HG03060 (cell line): Measurements from ENCODE around the gene CEP85L.

Experiments used
- ATAC-seq: cut with Tn5 transposase; IDR thresholded peaks from one replicate; pipeline ENCODE4 v1.9.1; 2021; ENCODE audit warnings: low read depth, moderate number of reproducible peaks; ENCODE audit not compliant: unreplicated experiment

Gene CEP85L

DNA sequence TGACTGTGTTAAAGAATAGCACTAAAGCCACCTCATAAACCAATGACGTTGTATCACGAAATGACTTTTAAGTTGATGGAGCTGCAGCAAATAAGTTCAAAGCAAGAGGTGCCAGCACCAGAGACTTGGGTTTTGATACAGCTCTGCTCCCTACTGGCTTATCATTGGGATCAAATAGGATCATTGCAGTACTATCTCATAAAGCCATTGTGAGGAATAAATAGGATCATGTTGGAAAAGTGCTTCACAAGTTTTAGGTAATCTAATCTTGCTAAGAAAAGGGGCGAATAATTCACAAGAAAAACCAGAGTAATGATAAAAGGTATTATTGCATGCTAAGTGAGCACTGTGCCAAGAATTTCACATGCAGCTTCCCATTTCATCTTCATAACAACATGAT, 10.4 kb upstream of the CEP85L start:
- ATAC-seq: no peak

DNA sequence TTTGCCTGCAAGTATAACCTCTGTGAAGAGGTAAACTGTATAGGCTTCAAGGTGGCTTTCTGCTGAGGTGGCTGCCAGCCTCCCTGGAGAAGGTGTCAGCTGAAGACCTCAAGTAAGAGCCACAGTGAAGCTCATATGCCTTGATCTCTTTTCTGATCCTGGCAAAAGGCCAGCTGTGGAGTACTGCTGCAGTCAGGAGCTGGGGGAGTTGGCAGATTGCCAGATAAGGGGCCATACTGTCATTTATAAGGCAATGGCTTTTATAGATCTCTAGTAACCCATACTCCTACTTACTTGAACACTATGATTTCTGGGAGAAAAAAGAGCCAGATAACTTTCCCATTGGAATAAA, 8.8 kb upstream of the CEP85L start:
- no peak for ATAC-seq

DNA sequence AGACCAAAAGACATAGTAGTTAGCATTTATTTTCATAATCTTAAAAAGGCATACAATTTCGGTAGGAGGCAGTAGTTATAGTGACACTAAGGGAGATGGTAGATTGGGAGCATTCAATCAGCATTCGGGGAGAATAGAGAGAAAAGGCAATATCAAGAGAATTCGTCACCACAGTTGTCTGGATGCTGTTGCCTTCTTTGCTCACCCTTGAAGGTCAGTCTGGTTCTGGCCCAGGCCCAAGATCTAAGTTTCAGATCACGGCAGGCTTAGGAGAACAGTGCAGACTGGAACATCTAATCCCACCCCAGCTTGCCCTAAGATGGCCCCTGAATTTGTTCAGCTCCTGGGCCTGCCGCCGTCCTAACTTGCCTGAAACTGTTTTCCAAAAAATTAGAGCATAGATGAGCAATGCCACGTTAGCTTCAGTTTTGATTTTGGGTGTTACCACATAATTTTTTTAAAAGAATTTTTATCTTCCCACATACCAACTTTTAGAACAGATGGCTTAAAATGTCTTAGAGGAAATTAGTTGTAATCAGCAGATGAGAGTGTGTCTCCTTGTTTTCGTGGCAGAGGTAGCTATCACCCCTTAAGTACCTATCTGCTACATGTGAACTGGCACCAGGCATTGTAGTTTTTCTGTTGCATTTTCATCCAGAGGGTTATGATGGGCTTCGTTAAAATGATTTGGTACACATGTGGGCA, 8.3 kb upstream of the CEP85L start:
- ATAC-seq: no peak

DNA sequence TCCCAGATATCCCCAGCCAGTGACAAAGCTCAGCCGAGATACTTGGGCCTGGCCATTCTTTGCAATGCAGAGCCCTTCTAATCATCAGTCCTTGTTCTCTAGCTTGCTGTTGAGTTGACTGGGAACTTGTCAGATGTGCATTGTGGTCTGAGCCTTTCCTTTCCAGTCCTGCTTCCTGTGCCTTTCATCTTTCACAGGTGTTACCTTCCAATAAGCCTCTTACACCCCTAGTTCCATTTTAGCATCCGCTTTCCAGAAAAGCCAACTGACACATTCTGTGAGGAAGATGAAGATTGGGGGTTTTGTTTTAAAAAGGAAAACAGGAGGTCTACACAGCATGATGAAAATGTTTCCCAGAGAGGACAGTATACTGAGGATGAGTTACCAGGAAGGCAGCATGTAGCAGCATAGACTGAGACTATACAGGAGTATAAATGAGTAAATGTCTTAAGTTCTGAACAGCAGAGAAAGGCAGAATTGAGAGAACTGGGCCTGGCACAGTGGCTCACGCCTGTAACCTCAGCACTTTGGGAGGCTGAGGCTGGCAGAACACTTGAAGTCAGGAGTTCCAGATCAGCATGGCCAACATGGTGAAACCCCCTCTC, 5.6 kb upstream of the CEP85L start:
- ATAC-seq: no peak

- ATAC-seq: no peak
These were observed 742 bp upstream of the CEP85L start for GRCh38 chr6:118652051-118652615.

DNA sequence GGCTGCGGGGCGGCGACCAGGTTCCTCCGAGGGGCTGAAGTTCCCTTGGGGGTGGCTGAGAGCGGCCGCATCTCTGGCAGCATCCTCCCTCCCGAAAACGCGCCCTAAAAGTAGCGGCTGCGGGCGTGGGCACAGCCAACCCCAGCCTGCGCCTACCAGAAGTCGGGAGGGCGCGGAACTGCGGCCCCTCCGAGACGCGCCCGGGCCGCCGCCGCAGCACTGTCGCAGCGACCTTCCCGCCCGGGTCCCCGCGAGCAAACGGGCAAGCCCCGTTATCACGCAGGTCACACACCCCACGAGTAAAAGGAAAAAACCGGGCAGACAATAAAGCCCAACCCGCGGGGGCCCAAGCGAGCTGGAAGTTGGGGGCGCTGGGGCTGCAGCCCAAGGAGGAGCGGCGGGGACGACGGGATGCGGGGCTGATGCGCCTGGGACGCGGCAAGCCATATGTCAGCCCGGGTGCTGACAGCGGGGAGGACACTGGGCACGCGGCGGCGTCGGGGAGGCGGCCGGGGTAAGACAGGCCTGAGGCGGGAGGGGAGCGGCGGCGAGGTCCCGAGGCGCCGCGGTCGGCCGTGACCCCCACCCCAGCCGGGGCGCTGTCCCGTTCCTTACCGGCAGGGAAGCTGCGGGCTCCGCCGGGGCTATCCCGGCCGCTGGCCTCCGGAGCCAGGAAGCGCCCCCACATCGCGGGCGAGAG, 659 bp downstream of the CEP85L start:
- ATAC-seq: peak; percentile 18

DNA sequence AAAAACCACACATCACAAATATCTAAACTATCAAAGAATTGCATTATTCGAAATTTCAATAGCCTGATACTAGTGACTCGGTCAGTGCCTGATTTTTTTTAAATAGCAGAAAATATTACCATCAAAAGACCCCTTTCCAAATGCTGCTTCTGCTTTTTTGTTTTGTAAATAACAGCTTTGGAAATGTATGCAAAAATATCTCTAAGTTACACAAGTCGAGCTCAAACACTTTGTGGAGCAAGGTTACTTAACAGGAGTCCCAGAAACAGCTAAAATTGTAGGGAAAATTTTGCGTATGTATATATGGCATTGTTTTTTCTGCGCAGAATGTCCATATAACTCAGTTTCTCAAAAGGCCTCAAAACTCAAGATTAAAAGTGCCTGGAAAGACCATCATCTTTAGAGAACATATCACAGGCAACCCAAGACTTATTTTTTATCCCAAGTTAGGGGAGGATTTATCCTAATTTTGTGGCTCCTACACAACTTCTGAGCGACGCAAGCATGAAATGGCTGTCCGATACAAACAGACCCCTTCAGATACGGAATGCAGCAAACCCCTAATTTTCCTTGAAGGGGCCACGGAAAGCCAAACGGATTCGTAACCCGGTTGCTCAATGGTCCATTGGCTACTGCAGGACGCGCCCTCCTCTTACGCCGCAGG, 1.3 kb downstream of the CEP85L start:
- peak; percentile 13 for ATAC-seq

- ATAC-seq: no peak
These were observed 2.4 kb downstream of the CEP85L start for GRCh38 chr6:118648866-118649554.

GRCh38 chr6:118646977-118647376, 4.4 kb downstream of the CEP85L start:
- ATAC-seq: no peak

DNA sequence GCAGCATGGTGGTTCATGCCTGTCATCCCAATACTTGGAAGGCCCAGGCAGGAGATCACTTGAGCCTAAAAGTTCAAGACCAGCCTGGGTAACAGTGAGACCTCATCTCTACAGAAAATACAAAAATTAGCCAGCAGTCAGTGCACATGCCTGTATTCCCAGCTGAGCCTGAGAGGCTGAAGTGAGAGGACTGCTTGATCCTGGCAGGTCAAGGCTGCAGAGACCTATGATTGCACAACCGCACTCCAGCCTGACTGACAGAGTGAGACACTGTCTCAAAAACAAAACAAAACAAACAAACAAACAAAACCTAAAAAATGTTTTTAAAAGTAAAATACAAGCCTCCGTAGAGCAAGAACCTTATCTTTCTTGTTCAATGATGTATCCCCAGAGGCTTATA, 6.0 kb downstream of the CEP85L start:
- no peak for ATAC-seq

DNA sequence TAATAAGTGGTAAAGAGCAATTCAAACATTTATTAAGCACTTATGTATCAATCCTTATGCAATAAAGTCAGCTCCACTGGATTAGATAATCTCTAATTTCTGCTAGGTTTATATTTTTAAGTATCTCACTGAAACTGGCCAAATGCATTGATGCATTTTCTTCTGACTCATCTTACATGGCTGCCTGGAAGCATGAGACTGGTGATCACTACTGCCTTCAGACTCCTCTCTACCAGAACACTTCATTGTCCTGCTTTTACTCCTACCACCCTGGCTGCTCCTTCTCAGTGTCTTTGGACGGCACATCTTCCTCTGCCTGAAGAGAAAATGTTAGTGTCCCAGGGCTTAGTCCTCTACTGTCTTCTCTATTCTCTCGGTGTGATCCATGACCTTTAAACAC, 7.4 kb downstream of the CEP85L start:
- no peak for ATAC-seq

DNA sequence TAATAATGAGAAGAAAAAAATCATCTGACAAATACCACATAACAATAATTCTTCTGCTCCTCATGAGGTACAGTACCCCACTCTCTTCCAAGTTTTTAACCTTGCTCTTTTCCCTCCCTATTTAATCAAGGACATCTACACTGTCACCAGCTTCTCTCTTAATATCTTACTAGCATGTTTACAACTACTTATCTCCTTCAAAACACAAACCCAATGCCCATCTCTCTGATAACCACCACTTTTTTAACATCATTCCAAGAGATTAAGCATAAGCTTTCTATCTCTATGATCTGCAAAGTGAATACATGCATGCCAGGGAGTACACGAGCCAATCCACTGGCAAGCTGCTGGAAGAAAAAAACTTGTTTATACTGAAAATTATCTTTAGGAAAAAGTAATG, 10.3 kb downstream of the CEP85L start:
- no peak for ATAC-seq

GRCh38 chr6:118639054-118639964, 12.1 kb downstream of the CEP85L start:
- ATAC-seq: no peak

GRCh38 chr6:118638288-118638687, 13.1 kb downstream of the CEP85L start:
- no peak for ATAC-seq

DNA sequence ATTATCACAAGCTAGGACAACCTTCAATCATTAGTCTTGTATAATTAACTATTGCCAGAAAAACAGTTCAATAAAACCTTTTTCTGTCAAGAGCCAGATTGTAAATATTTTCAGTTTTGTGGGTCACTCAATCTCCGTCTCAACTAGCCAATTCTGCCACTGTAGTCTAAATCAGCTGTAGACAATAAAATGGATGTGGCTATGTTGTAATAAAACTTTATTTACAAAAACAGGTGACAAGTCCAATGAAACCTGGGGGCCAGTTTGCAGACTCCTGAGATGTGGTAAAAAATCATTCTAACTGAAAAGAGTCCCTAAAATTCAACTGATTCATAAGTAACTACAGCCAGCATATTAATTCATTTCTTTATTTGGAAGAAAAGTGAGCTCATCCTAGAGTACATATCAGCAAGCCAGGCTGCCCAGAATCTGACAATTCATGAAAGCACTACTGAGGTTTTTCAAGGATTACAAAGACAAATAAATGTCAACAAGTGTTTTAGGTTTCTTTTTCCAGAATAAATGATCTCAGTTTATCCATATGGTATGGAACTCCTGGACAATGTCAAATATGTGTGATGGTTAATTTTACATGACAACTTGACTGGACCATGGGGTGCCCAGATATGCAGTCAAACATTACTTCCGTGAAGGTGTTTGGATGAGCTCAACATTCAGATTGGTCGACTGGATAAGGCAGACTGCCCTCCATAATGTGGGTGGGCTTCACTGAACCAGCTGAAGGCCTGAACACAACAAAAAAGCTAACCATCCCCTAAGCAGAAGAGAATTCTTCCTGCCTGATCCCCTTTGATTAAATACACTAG, 15.3 kb downstream of the CEP85L start:
- ATAC-seq: no peak

GRCh38 chr6:118632359-118632758, 19.0 kb downstream of the CEP85L start:
- ATAC-seq: no peak

GRCh38 chr6:118630923-118631322, 20.5 kb downstream of the CEP85L start:
- no peak for ATAC-seq

DNA sequence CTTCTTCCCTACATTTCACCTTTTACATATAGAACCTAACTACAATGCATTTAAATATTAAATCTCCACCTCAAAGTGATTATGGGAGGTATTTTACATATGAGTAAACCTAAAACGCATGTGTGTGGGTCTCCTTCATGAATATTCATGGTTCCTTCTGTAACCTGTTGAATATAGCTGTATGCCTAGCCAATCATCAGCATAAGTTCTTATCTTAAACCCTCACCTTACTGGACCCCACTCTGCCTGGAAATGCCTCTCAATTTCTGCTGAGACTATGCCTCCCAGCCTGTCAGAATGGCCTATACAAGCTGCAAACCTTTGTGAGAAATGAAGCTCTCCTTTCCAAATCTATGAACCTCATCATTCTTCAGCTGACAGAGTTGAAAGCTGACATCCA, 21.3 kb downstream of the CEP85L start:
- no peak for ATAC-seq

DNA sequence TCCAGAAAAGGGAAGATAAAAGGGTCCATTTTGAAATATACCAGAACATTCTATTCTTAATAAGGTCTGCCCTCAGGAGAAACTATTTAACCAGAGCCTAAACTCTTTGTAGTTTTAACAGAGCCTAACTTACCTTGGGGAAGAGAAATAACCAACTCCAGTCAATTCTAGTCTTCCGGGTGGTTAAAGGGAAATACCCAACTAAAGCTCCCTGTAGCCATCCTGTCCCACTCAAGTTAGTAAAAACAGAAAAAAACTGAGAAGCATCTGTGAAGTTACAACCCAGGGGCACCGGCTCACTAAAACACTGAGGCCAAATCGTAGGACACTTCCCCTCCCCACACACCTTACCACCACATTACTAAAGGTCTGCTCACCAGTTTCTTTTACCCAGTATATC, 23.7 kb downstream of the CEP85L start:
- no peak for ATAC-seq
